HG03521 (cell line): ENCODE measurements around the gene BCR.

ENCODE experiments used
- ATAC-seq: cut with Tn5 transposase; IDR thresholded peaks from one replicate; pipeline ENCODE4 v1.9.1; 2021; ENCODE audit warnings: mild to moderate bottlenecking, moderate library complexity; ENCODE audit not compliant: unreplicated experiment

BCR gene

DNA sequence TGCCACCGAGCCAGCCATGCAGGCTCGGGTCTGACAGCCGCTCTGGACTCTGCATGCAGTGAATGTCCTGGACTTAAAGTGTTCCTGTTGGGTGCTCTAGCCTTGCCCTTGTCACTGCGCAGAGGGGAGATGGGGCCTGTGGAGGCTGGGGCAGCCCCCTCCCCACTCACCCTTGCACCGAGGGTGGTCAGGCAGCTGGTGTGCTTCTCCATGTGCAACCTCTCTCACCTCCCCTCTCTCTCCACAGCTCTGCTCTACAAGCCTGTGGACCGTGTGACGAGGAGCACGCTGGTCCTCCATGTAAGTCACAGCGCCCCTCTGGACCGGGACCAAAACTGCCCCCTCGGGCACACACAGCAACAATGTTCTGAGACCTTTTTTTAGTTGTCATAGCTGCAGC is 92.5 kb downstream of the BCR start:
- no peak for ATAC-seq

DNA sequence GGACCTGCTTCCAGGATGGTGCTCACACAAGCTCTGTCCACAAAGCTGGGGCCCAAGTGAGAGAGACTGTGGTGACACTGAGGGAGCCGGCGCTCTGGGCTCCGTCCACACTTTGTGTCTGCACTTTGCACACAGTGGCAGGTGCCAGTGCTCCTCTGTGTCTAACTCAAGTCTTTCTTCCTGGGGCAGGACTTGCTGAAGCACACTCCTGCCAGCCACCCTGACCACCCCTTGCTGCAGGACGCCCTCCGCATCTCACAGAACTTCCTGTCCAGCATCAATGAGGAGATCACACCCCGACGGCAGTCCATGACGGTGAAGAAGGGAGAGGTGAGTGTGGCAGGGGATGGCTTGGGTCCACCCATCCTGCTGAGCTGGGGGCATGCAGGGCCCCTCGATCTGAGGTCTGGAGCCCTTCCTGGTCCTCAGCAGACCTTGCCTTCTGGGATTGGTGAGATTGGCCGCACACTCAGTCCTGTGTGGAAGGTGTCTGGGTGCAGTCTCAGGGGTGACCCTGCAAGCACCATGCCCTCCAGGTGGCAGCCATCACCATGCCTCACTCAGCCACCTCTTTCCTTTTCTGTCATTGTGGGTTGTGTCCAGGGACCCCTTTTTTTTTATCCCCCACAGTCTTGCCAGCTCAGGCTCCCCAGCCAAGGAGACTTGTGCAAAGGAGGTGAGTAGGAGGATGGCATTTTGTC is 93.3 kb downstream of the BCR start:
- no peak for ATAC-seq

DNA sequence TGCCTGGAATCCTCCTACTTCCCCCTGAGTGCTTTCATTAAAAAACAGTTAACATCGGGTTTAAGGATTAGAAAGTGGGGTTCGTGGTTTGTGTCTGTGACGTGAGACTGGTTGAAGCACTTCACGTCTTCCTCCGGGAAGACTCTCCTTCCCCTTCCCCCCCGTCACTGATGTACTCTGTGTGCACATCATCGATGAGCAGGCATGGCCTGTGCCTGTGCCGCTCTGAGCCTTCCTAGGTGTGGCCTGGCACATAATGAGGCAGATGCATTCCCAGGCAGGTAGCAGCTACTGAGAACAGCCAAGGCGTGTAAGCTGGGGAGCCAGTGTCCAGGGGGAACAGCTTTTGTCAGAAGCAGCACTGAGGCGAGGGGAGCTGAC is 93.8 kb downstream of the BCR start:
- no peak for ATAC-seq

DNA sequence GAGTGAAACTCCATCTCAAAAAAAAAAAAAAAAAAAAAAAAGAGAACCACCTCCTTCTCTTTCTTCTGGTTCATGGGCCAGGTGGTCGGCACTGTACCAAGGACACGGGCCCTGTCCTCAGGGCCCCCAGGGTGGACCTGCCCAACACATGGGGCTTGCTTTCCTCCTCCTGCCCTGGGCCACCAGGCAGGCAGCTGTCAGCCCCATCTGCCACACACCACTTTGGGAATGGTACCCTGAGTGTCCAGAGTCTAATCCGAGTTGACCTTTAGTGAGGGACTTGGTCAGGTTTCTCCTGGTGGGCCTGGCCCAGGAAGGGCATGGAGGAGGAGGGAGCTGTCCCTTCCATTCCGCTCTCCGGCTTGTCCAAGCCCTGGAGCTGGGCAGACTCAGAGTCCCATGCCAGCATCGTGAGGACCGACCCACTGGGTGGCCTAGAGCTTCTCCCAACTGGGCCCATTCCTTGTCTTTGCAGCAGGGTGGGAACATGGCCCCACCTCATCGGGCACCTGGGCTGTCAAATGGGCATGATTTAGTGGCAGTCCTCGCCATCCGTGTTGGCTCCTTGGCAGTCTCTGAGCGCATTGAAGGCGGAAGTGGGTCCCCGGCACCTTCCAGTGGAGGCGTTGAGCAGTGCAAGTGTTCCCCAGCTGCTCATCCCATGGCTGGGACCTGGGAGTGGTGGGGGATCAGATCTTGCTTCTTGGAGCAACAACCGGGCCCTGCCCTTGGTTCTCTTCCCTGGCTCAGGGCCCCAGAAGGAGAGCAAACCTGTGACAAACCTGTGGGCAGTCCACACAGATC is 94.8 kb downstream of the BCR start:
- no peak for ATAC-seq

DNA sequence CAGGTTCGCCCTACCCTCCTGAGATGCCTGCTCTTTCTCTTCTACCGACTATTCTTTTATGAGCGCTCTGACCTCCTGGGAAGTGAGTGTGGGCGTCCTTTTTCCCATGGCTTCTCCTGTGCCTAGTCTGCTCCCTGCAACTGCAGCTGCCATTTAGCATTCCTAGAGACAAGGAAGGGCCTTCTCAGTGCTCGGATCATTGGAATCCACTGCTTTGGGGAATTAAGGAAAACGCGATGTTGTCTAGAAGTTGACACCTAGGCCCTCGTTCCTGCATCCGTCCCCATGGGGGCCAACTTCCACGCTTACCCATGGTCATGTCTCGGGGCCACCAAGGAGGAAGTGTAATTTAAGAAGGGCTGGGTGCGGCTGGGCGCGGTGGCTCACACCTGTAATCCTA is 95.4 kb downstream of the BCR start:
- ATAC-seq, result no peak

DNA sequence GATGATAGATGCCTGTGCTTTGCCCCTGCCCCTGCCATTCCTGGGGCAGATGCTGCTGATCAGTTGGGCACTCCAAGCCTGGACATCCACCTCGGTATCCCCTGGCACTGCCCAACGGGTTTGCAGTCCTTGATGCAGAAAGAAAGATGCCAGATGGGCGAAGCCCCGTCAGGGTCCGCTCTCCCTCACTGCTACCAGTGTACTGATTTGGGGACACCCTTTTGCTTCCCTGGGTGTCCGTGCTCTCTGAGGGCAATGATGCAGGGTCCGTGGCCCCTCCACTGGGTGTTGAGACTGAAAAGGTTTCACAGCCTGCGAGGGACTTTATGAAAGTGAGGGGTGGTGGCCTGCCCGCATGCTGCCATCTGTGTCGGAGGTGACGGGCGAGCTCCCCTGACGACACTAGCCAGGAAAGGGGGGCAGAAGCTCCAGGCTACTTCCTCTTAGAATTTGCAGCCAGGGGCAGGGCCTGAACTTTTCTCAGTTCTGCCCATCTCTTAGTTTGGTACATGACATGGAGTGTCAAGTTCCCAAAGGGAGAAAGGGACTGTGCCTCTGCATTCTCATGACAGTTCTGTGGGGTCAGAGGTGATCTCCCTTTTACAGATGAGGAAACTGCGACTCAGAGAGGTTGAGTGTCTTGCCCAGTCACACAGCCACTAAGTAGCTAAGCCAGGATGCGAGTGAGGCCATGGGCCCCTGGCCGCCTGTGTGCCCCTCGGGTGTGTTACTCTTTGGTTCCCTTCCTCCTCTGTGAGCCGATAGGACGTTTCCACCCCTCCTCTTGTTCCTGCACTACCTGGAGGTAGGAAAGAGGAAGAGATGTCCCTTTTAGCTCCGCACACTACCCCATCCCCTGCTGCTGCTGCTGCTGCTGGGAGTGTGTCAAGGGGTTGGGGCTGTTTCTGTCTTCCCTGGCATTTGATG is 96.6 kb downstream of the BCR start:
- no peak for ATAC-seq

DNA sequence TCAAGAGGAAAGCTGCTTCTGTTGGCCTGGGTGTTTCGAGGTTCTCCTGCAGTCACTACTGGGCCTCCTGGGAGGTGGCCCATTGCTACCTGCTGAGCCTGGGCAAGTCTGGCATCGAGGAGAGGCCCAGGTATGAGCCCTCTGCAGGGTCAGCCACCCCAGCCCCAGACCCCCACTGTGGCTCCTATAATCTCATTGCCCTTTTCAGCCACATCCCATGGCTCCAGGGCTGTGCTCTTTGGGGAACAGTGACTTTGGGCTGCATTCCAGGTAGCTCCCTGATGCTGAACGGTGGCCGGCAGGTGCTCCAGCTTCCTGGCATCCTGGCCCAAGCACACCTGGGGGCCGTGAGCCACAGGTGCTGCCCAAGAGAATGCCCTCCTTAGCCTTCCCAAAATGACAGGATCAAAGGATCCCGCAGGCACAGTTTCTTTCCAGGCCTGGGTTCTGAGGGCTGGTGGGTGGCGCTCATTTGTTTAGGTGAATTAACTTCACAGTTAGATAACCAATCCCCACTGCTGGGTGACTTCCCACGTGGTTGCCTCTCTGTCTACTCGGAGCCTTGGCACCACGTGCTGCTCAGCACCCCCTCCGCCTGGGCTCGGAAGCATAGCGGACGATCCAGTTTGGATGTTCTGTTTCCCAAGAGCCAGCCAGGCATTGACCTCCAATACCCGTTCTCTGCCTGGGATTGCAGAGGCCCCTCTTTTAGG is 97.4 kb downstream of the BCR start:
- ATAC-seq, result no peak

DNA sequence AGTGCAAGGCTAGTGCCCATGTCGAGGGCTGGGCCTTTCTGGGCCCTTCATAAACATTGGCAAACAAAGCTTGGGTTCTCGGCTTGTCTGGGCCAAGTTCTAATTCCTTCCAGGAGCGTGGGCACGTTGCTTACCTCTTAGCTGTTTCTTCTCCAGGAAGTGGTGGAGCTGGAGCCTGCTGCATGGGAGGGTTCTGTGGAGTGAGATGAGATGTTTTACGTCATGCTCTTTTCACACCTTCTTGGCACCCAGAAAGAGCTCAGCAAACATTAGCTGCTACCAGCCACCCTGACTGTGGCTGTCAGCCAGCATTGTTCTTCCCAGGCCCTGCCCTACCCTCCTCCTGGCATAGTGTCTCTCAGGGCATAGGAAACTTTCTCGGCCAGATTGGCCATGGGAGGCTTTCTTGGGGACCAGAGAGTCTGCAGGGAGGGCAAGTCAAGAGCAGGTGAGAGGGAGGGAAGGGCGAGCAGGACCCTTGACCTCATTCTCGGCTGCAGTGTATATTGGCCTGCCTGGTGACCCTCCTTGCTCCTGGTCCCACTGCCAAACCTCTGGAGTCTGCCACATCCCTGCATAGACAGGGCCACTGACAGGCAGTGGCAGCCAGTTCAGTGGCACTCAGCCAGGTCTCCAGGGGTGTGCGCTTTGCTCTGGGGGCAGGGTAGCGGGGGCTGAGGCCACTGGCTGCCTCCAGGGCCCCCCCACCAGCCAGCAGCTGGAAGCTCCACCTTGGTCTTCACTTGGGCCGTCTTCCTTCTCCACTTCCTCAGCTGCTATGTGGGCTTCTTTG is 98.8 kb downstream of the BCR start:
- ATAC-seq, result no peak

DNA sequence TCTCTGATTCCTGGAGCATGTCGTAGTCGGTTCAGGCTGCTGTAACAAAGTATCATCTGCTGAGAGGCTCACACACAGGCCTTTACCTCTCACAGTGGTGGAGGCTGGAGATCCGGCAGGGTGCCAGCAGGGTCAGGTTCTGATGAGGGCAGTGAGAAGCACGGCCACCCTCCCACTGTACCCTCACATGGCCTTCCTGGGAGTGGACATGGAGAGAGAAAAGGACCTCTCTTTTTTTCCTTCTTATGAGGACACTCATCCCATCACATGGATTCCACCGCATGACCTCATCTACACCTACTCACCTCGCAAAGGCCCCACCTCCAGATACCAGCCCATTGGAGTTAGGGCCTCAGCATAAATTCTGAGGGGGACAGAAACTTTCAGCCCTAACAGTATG is 99.5 kb downstream of the BCR start:
- ATAC-seq, result no peak

DNA sequence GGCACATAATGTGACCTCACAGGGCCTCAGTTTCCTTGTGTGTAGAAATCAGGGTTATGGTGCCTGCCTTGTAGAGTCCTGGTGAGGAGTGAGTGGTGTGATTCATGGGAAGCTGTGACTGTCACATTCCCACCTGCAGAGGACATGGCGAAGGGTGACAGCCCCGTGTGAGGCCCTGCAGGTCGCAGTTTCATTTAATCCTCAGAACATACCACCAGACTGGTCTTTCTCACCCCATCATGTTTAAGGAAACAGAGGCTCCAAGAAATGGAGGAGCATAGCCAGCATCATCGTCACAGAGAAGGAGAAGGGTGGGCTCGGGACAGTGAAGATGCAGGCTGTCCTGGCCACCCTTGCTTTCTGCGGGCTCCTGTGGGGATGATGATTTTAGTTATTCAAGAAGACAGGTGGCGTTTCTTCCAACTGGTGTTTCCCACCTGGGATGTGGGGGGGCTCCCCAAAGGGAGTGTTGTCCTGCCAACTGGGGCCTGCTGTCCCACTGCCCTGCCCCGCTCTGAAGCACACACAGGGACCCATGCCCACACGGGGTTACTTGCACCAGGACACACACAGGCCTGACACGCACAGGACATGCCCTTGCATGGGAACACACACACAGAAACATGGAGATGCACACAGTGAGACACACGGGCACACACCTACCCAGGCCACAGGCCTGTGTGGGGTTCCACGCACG is 100.2 kb downstream of the BCR start:
- no peak for ATAC-seq

DNA sequence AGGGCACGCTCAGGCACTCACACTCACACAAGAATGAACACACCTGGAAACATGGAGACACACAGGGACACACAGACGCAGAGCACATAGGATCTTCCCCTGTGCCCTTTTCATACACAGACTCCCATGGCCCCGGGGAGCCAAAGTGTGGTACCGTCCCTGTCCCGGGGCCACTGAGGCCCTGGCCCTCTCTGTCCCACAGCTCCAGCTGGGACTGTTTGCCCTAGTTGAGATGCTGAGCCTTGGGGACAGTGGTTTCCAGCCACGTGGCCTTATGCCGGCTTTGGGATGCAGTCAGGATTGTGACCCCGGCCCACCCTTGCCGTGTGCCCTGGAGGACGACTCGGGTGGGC is 100.7 kb downstream of the BCR start:
- ATAC-seq, result no peak

DNA sequence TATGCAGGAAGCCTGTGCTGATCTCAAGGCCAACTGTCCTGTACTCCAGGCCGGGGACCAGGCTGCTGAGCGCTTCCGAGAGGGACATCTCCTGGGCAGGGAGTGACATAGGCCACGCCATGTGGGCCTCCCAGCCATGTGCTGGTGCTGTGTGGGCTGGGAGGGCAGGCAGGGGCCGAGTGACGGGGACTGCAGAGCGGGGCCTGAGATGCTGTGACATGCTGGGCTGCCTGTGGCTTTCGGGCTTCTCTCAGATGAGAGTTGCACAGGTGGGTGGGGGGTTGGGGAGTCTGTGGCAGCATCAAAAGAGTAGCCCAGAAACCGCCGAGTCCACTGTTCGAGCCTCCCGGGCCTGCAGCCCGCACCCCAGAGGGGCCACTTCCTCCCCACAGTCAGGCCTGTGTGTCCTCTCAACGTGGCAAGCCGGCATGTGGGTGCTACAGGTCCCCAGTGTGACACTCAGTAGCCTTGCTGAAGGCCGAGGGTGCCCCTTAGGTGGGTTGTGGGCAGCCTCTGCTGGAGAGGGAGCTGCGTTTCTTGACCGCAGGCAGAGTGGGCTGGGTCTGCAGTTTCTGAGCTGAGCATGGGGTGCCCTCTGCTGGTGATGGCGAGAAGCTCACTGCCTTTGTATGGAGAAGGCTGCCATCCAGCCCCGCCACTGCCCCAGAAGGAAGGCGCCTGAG is 101.2 kb downstream of the BCR start:
- no peak for ATAC-seq

DNA sequence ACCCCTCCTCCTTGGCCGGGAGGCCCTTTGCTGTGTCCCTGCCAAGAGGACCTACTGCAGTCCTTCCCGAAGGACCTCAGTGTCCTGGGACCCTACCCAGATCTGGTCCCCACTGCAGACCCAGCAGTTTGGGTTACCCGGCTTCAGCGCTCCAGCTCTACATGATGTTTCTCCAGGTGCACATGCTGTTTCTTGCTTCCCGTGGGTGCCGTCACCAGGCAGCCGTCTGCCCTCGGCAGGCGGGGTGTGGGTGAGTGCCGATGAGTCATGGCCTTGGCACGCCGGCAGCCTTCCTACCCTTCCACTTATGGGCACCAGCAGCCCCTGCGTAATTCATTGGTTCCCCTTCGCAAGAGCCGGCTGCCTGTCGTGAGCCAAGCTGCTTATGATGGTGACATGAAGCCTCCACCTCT is 101.8 kb downstream of the BCR start:
- ATAC-seq, result no peak

DNA sequence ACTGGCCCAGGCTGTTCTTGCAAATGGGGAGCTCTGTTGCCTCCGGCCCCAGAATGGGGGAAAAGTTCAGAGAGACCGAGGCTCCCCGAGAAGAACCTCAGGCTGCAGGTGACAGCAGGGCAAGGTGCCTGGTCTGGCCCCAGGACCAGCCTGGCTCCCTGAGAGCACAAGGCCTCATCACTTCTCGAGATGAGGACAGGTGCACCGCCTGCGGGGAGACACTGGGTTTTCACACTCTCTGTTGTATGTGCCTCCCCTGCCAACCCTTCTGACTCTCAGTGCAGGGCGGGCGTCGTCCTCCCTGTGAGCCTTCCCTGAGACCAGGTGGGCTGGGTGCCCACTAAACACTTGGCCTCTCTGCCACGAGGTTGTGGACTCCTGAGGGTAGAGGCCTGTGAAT is 102.2 kb downstream of the BCR start:
- no peak for ATAC-seq

DNA sequence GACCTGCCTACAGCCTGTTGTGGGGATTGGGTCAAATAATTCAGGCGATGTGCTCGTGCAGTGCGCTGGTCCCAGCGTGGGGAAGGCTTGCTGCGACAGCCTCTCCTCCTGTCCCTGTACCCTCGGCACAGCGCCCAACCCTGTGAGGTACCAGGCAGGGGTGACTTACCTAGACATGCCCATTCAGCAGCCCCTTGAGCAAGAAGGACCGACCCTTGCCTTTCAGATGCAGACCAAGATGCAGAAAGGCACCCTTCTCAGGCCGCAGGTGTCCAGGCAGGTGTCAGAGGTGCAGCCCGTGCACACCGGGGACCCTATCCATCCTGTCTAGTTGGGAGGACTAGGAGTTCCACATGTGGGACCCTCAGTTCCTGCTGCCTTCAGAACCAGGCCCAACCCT is 102.7 kb downstream of the BCR start:
- ATAC-seq, result no peak

DNA sequence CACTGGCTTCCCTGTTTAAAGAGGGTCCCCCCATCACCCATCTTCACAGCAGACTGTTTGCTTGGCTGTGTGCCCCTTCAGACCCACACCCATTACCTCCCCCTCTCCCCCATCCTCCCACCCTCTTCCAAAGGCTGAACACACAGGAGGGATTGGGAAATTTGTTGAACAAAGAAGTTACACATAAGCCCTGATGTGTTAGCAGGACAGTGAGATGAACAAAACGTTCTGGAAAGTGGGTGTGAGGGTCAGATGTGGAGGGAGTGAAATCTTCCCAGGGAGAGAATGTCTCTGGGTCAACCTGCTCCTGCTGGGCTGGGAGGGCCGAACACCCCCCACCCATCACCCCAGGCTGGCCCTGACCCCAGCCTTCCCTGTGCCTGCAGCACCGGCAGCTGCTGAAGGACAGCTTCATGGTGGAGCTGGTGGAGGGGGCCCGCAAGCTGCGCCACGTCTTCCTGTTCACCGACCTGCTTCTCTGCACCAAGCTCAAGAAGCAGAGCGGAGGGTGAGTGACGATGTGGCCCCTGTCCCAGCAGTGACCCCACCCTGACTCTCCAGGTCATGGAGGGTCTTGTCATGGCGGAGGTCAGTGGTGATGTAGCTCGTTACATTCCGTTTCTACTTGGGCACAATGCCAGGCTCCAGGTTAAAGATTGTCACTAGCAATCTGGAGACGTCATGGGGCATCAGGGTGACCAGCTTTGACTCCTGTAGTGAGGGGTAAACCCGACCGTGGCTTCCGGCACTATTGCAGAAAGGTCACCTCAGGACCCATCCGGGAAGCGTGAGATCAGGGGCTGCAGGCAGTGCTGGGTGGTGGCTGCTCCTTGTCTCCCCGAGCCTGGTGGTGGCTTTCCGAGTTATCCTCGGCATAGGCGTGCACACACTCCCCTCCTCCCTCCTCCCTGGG is 103.5 kb downstream of the BCR start:
- no peak for ATAC-seq

DNA sequence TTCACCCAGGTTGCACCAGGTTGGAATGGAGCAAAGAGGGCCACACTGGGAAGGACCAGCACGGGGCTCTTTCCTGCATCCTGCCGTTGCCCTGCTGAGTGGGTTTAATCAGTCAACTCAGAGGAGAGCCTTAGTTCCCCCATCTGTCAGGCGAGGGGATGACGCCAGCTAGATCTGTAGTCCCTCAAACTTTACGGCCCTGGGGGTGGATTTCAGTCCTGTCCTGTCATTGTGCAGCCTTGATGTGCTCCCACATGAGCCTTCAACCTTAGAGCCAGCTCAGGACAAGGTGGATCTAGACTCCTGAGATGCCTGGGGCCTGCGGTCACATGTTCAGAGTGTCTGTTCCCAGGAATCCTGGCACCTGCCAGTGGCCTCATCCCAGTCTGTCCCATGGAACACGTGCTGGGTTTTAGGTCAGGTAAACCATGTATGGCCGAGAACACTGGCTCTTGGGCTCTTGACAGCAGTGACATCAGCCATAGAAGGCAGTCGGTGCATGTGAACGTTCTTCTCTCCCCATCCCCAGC is 104.3 kb downstream of the BCR start:
- no peak for ATAC-seq

DNA sequence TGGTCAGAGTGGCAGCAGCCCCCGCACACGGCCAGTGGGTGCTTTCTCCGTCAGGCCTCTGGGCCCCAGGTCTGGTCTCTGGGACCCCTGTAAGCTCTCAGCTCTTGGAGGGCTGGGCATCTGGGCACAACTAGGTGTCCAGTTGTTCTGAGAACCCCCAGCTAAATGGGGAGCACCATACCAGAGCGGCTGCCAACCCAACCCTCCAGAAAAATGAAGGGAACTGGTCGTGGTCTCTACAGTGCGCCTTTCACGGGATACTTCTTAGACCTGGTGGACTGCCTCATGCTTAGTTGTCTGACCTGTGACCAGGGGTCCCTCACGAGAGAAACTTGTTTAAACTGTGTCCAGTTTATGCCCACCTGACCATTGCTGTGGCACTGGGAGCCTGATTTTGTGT is 104.9 kb downstream of the BCR start:
- ATAC-seq, result no peak
